NCI-H510A (cell line): Measurements from ENCODE around the gene STX8.
A peak's percentile ranks its signal among the peaks of the same experiment; 100 is the strongest.
"Not testable (repeated sequence)": the region's sequence is repeated elsewhere in the genome, so short reads cannot be mapped to it uniquely, and the experiment has no call there.

Experiments used
- DNase-seq: peaks from one replicate; lab custom pipeline; 2025; lab: John Stamatoyannopoulos, UW

STX8 gene

GRCh38 chr17:9401434-9401833 lies 174.2 kb downstream of the STX8 start:
- no peak for DNase-seq

- no peak for DNase-seq
Measured at GRCh38 chr17:9389111-9389527, 186.5 kb downstream of the STX8 start.

DNA sequence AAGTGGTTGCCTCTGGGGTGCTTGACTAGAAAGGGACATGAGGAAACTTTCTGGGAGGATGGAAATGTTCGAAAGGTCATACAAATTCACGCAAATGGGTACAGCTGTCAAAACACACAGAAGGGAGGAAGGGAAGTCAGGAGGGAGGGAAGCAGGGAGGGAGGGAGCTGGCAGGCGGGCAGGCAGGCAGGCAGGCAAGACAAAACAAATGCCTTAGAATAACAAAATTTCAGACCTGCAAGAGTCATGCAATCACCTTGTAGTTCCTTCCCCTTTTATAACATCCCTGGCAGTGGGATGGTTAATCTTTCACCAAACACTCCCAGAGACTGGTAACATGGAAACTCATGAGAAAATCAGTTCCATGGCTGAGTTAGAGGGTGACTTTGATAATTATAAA lies 189.2 kb downstream of the STX8 start:
- no peak for DNase-seq

DNA sequence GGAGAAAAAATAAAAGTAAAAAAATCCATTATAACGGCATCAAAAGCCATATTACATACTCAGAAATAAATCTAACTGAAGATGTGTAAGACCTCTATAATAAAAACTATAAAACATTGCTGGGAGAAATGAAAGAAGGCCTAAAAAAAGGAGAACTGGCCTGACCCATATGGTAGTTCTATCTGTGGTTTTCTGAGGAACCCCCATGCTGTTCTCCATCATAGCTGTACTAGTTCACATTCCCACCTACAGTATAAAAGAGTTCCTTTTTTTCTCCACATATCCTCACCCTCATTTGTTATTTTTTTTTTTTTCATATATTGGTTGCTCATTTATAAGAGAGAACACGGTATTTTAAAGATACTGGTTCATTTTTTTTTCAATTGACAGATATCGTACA lies 191.8 kb downstream of the STX8 start:
- no peak for DNase-seq

DNA sequence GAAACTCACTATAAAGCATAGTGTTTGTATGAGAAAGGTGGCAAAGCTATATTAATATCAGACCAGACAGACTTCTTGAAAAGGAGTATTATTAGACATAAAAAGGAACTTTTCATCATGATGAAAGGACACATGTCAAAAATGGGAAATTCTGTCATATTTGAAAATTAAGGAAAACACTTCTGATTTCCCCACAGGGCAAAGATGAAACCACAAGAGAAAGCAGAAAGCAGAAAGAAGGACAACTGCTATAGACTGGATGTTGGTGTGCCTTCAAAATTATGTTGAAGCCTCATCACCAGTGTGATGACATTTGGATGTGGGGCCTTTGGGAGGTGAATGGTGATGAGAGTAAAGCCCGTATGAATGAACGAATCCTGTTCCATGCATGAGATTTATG lies 193.0 kb downstream of the STX8 start:
- DNase-seq = no peak

GRCh38 chr17:9381068-9381467 lies 194.6 kb downstream of the STX8 start:
- no peak for DNase-seq

GRCh38 chr17:9380361-9380760 lies 195.3 kb downstream of the STX8 start:
- no peak for DNase-seq

- DNase-seq = not testable (repeated sequence)
Measured at GRCh38 chr17:9376177-9376576, 199.4 kb downstream of the STX8 start.

GRCh38 chr17:9371019-9371418 lies 204.6 kb downstream of the STX8 start:
- DNase-seq = peak; percentile 33

DNA sequence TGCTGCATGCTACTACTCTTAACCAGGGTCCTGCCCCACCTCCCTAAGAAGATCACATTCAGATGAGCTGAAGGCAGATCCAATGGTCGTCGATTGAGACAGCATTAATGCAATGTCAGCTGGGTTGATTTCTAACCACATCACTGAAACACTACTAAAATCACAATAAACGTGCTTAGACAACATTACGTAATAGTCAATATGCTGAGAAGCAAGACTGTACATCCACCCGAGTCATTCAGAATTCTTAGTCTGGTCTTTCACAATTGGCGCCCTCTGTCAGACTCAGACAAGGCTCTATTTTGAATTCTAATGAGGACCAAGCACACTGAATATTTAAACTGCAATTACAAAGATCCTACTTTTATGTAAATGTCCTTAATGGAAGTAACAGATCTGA lies 205.2 kb downstream of the STX8 start:
- DNase-seq = no peak

DNA sequence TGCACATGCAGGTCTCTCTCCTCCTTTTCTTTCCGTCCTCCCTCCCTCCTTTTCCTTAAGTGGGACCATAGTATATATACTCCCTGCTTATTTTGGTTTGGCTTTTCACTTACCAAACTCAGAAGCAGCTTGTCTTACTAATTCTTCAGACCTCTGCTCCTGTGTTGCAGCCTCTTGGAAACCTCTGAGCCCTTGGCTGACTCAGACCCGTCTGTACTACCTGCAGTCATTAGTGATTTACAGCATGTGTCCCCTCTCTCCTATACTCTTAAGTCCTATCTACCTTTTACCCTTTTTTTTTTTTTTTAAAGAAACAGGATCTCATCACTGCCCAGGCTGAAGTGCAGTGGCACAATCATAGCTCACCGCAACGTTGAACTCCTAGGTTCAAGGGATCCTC lies 207.0 kb downstream of the STX8 start:
- DNase-seq = no peak

GRCh38 chr17:9367156-9367555 lies 208.5 kb downstream of the STX8 start:
- DNase-seq = no peak

DNA sequence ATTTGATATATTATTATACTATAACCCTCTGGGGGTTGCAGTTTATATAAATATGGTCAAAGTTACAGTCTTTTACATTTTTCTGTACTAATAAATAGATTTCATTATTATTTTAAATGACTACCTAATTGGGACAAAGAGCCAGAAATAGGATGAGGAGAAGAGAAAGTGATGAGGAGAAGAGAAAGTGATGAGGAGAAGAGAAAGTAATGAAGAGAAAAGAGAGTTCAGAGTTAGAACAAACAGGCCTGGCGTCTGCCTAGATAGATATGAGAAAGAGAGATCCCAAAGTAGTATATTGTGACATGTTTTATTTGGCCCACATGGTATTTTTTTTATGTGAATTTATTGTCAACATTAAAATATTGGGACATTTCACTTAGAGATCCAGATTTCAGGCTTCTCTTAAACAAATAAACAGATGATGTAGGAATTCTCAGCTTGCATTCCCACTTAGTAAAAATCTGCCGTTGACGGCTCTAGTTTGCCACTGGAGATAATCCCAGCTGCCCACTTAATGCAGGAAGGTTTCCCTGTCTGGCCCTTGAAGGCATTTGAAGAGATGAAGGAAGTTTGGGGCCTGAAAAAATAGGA lies 210.7 kb downstream of the STX8 start:
- no peak for DNase-seq

DNA sequence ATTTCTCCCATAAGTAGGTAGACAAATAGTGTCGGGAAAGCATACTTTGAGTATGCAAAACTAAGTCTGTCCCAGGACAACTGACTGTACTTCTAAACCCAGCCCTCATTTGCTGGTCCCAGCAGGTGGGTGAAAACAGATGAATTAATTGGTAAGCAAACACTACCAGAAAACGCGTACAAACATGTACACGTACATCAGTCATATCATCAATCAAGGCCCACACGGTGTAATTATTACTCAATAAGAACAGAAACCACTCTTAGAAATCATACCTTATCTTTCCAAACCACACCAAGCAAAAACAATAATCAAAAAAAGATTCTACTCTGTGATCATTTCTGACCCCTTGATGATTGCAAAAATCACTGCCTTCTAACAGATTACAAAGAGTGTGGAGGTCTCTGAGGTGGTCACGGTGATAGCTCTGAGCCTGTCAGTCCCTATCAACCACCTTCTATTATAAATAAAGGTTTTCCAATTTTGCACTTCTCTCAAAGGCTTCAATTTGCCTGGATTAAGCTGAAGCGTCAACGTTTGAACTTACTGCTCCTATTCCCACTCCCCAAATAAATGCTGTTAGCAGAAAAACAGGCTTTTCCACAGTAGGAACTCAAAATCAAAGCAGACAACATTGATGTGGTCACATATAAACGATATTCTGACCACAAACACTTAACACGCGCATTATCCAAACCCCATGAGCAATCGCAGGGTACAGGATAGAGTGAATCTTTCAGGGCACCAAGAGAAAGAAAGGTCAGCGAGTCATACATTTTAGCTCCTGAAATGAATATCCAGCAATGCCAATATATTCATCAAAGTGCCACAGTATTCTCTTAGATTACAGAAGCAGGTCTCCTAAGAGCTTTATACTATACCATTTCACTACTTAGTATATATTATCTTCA lies 211.9 kb downstream of the STX8 start:
- DNase-seq = no peak

DNA sequence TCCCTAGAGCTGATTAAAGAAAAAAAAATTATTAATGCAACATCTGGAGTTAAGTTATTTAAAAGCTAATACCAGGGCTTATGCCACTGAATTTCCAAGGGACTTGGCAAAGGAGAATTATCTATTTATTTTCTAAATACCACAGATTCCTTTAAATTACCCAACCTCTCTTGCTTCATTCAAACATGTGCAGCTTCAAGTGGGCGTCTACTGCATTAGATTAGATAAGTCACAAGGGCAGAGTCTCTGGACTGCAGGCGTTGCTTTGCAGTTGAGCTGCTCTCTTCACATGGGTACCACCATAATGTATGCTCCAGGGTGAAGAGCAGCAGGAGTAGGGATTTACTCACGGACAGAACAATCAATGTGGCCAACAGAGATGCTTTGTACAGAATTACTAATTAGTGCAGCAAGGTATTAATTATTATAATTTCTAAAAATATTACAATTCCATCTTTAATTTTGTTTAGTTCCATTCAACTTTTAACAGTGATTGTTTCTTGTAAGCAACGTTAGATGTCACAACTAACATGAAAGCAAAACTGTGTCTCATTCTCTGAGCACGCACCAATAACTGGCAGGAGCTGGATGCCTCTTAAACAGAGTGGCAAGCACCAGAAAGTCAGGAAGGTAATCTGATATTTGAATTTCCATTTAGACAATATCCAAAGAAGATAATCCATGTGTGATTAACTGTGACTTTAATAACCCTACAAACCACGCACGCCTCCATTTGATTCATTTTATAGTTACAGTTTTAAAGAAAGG lies 214.2 kb downstream of the STX8 start:
- no peak for DNase-seq

GRCh38 chr17:9360677-9361081 lies 214.9 kb downstream of the STX8 start:
- DNase-seq = no peak

DNA sequence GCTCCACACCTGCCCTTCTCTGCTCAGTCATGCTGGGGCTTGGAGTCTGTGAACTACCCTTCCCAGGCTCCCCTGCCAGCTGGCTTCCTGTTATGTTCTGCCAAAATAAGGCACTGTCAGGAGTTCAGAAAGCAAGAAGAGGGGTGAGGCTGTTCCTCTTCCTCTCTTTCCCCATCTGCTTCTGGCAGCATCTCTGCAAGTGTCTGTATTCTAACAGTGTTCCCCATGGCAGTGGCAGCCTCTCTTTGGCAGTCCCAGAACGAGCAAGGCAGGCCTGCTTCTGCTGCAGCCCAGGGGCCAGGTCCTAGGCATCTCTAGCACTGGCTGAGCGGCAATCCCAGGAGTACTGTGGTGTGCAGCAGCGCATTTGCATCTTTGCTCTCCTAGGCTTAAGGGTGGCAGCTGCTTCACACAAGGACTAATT lies 219.1 kb downstream of the STX8 start:
- no peak for DNase-seq

GRCh38 chr17:9355846-9356245 lies 219.8 kb downstream of the STX8 start:
- DNase-seq = no peak

DNA sequence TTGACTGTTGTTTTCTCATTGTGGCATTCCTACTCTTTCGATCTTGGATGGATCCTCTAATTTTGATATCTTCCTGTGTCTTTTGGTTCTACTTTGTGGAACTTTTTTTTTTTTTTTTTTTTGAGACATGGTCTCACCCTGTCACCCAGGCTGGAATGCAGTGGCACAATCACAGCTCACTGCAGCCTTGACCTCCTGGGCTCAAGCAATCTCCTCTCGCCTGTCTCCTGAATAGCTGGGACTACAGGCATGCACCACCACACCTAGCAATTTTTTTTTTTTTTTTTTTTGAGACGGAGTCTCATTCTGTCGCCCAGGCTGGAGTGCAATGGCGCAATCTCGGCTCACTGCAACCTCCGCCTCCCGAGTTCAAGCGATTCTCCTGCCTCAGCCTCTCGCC lies 220.4 kb downstream of the STX8 start:
- DNase-seq = not testable (repeated sequence)

GRCh38 chr17:9350080-9350479 lies 225.5 kb downstream of the STX8 start:
- no peak for DNase-seq

- no peak for DNase-seq
Measured at GRCh38 chr17:9346296-9346926, 229.2 kb downstream of the STX8 start.

DNA sequence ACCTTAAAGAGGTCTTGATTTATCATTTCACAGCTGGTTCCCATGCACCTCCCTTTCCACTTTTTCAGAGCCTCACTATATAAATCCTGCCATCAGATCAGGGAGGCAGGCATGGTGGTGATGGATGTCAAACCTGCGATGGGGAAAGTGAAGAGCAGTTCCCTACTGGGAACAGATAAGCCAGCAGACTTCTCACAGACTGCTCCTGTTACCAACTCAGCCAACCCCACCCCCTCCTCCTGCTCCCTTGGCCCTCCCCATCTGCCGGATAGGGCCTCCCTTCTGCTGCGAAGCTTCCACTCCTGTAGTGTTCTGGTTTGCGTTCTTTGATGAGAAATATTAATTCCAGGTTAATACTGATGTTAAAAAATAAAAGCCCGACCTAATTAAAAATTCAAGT lies 232.1 kb downstream of the STX8 start:
- no peak for DNase-seq
